GM11168 (cell line): ENCODE results near the gene RHEX.

Experiments
- in situ Hi-C: fragments of 300-500 bp; cut with MboI; formaldehyde crosslinking; loops from one replicate; pipeline ENCODE4 v1.12.0; 2022; ENCODE audit warnings: low sequenced_read_pairs; ENCODE audit not compliant: unreplicated experiment

RHEX gene

DNA sequence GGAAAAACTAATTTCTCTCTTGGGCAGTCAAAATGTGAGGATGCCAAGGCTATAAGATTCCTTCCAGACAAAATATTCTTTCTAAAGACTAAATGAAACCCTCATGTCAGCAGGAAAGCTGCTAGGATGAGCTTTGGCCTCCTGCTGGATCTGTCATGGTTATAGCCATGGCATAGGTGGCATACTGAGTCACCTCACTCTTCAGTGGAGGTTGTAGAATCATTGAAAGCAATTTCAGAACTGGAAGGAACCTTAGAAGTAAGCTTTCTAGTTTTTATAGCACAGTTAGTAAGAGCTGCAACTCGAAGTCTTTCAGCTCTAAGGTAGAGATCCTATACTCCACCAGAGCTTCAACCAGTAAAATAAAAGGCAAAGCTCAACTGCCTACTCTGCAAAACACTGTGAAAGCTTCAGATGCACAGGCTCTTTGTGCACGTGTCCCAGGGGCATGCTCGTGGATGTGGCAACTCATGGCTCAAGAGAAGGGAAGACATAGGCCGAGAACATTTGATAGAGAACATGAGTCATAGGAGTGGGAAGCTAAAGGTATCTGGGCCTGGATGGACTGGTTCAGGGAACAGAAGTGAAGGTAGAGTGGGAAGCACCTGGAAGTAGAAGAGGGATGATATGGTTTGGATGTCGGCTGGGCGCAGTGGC lies 58.4 kb downstream of the RHEX start:
- in situ Hi-C loops = loop anchor here (25.0 kb wide), 1 partner anchor 324 kb away; the partner anchor contains the start of gene RAB29

DNA sequence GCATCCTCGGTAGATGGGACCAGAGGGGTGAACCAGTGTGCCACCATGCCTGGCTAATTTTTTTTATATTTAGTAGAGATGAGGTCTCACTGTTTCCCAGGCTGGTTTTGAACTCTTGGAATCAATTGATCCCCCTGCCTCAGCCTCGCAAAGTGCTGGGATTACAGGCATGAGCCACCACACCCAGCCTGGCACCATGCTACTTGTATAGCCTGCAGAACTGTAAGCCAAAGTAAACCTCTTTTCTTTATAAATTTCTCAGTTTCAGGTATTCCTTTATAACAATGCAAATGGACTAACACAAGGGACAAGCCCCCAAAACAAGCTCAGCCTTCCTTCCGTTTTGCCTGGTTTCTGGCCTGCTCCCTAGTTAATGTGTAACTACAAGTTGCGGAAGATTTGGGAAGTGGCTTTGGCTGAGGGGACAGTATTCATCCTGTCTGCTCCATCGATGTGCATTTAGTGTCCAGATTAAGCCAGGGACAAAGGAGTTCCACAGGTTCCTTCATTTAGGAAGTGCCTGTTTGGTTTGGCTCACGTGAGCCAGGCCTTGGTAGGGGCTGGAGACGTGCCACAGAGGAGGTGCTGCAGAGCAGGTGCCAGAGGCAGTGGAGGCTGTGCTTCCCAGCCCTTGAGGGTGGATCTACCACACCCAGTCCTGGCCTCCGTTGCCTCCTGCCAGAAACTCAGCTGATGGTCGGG lies 59.8 kb downstream of the RHEX start:
- in situ Hi-C loops = loop anchor here (25.0 kb wide), 1 partner anchor 325 kb away; the partner anchor contains the start of gene RAB29

DNA sequence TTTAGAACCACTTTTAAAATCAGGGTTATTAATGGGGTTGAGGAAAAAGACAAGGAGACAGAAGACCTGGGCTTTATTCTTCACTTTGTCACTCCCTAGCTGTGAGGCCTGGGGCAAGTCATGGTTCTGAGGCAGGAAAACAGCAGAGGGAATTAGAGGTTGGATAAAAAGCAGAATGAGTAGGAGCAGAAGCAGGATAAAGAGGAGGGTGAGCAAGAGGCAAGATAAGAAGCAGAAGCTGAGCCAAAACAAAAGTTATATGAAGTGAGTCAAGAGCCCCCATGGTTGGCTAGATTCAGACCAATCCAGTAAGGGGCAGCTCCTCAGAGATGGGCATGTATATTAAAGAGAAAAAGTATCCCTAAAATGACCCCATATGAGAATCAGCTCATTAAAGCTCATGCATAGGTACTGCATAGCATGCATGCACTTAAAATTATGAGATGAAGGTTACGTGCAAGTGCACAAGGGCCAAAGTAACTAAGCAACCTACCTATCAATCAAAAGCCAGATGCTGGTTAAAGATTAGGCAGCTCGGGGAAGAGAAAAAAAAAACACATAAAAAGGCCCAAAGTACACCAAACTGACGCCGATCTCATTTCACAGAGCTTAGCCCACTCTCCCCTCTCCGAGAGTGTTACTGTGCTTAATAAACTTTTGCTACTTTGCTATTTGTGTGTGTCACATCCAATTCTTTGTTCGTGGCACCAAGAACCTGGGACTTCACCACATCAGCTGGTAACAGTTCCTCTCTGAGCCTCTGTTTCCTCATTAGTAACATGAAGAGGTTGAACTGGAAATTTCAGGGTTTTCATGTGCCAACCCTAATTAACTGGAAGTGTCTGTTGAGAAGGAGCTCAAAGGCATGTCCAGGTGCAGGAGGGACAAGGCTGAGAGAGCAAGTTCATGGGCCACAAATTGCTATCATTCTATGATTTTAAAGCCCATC lies 62.0 kb downstream of the RHEX start:
- in situ Hi-C loops = loop anchor here (25.0 kb wide), 1 partner anchor 328 kb away; the partner anchor contains the start of gene RAB29

- in situ Hi-C loops = loop anchor here (25.0 kb wide), 1 partner anchor 328 kb away; the partner anchor contains the start of gene RAB29
Measured at GRCh38 chr1:206115791-206116190, 62.8 kb downstream of the RHEX start.

GRCh38 chr1:206116191-206116872 lies 63.4 kb downstream of the RHEX start:
- in situ Hi-C loops = loop anchor here (25.0 kb wide), 1 partner anchor 329 kb away; the partner anchor contains the start of gene RAB29

- in situ Hi-C loops = loop anchor here (25.0 kb wide), 1 partner anchor 330 kb away; the partner anchor contains the start of gene RAB29
Measured at GRCh38 chr1:206116873-206117150, 63.8 kb downstream of the RHEX start.

GRCh38 chr1:206117151-206117948 lies 64.4 kb downstream of the RHEX start, which contains the start of gene AVPR1B:
Gene AVPR1B (minus strand): TSS chr1:206117388. CDS start chr1:206116890, 498 bp downstream.
- in situ Hi-C loops = loop anchor here (25.0 kb wide), 1 partner anchor 330 kb away; the partner anchor contains the start of gene RAB29

DNA sequence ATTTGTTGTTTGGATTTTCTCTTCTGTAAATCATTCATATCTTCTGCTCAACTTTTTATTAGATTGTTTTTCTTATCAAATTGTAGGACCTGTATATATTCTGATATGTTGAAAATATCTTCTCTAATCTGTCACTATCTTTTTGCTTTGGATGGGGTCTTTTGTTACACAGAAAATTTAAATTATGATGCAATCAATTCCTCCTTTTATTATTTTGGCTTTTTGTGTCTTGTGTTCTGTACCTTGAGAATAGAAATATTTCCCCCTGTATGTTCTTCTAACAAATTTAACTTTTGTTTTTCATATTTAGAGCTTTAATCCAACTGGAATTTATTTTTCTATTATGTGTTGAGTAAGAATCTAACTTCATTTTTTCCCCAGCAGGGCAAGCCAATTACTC lies 67.4 kb downstream of the RHEX start:
- in situ Hi-C loops = loop anchor here (25.0 kb wide), 1 partner anchor 333 kb away; the partner anchor contains the start of gene RAB29

GRCh38 chr1:206121269-206121668 lies 68.3 kb downstream of the RHEX start:
- in situ Hi-C loops = loop anchor here (25.0 kb wide), 1 partner anchor 334 kb away; the partner anchor contains the start of gene RAB29

GRCh38 chr1:206122686-206123085 lies 69.7 kb downstream of the RHEX start:
- in situ Hi-C loops = loop anchor here (25.0 kb wide), 1 partner anchor 335 kb away; the partner anchor contains the start of gene RAB29

GRCh38 chr1:206125346-206125745 lies 72.4 kb downstream of the RHEX start:
- in situ Hi-C loops = no loop called here

- in situ Hi-C loops = no loop called here
Measured at GRCh38 chr1:206127336-206127735, 74.4 kb downstream of the RHEX start.

GRCh38 chr1:206128196-206128595 lies 75.2 kb downstream of the RHEX start:
- in situ Hi-C loops = no loop called here

- in situ Hi-C loops = no loop called here
Measured at GRCh38 chr1:206131037-206131436, 78.1 kb downstream of the RHEX start.

DNA sequence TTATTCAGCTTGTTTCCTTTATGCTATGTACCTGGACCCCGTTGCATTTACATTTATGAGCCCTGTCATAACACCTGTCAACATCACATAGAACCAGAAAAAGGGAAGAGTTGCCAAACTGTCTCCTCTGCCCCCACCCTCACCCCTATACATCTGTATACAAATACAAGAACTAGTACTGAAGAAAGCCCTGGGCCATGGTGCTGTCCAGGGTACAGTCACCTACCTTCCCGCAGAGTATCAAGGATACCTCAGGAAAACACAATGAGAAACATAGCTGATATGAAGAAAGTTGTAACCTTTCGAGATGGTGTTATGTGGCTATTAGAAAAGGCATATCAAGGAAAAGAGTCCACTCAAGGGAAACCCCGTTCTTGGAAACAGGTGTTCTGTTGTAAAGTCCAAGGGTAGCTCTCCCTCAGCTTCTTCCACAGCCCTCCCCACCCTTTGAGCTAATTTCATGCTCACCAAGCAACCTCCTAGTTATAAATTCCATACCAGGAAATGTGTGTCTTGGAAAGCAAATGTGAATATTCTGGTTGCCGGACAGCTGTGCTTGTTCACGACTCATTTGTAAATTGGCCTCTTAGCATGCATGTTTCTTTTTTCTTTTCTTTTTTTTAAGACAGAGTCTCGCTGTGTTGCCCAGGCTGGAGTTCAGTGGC lies 80.9 kb downstream of the RHEX start:
- in situ Hi-C loops = no loop called here

DNA sequence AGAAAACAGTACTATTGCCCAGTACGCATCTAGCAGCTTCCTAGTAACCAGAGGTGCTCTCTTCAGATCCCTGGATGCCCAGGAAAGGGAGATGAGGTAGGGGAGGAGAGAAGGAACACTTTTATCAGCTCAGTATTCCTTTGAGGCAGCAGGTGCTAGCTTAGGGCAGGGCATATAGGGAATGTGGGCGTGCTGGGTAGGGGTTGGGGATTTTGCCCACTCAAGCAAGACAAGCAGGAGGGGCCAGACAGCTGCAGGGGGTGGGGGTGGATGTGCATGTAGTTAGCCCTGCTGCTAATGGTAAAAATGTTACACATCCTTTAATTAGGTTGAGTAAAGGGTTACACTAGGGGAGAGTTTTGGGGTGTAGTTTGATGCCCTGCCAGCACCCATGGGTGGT lies 82.3 kb downstream of the RHEX start:
- in situ Hi-C loops = no loop called here

DNA sequence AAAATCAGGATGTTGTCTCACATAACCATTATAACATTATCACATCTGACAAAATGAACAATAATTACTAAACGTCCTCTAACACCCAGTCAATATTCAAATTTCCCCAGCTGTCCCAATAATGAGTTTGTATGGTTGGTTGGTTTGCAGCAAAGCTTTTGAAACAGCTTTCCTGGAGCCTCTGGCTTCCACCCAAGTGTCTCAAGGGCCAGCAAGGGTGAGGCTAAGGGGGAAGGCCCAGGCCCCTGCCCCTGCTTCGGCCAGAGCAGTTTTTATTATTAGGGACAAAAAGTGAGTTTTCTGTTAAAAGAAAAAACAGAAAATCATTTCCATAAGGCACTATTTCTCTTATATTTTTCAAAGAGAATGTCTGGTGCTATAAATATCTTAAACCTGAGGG lies 83.3 kb downstream of the RHEX start:
- in situ Hi-C loops = no loop called here

GRCh38 chr1:206142011-206142410 lies 89.0 kb downstream of the RHEX start:
- in situ Hi-C loops = no loop called here
